K562 (cell line): ENCODE data around the gene STRADB.

ENCODE experiments used
- BMI1 ChIP-seq: fragments of 150-350 bp; IDR thresholded peaks from 2 replicates; pipeline ENCODE4 v1.6.1; 2014; ENCODE audit warnings: low read length
- GTF2F1 ChIP-seq: IDR thresholded peaks from 2 replicates; pipeline ENCODE4 v1.6.1; 2011; ENCODE audit warnings: low read depth, low read length, improper control_type of control experiment
- JUN ChIP-seq, 2 experiments: sonication (generic) in 1 of 2; formaldehyde crosslinking in 1 of 2; IDR thresholded peaks; 2 replicates each; pipeline versions ENCODE4 v1.6.1 to v1.8.0; 2012 to 2022; ENCODE audit warnings: borderline replicate concordance in 2 of 2, mild to moderate bottlenecking in 2 of 2, improper control_type of control experiment in 1 of 2, low read depth in 1 of 2, low read length in 1 of 2, missing genetic modification reagents in 1 of 2
- POLR2A ChIP-seq: fragments of 450-650 bp; conservative IDR thresholded peaks from 2 replicates; pipeline ENCODE4 v1.6.1; 2016
- RAD21 ChIP-seq, 2 experiments: fragments of 250-450 bp in 1 of 2; fragments of 450-650 bp in 1 of 2; sonication (Bioruptor Pico) in 1 of 2; formaldehyde crosslinking in 1 of 2; IDR thresholded peaks in 1 of 2; conservative IDR thresholded peaks in 1 of 2; 2 replicates each; pipeline versions ENCODE4 v1.4.0 to v1.8.0; 2020 to 2022; ENCODE audit warnings: mild to moderate bottlenecking in 2 of 2, moderate library complexity in 1 of 2
- SAFB ChIP-seq: fragments of 200-400 bp; formaldehyde crosslinking; IDR thresholded peaks from 2 replicates; pipeline ENCODE4 v1.6.1; 2017; ENCODE audit warnings: low read depth, low read length, borderline replicate concordance
- SMAD1 ChIP-seq: fragments of 150-350 bp; IDR thresholded peaks from 2 replicates; pipeline ENCODE4 v1.6.1; 2014; ENCODE audit warnings: low read length, low read depth; ENCODE audit not compliant: partially characterized antibody
- SMAD4 ChIP-seq: fragments of 250-450 bp; sonication (Bioruptor Pico); conservative IDR thresholded peaks from 2 replicates; pipeline ENCODE4 v1.8.0; 2021; ENCODE audit warnings: inconsistent platforms, mild to moderate bottlenecking, moderate library complexity
- YBX1 ChIP-seq: fragments of 450-650 bp; IDR thresholded peaks from 2 replicates; pipeline ENCODE4 v1.7.1; 2016; ENCODE audit warnings: mild to moderate bottlenecking
- YY1 ChIP-seq, 3 experiments: IDR thresholded peaks; 2 replicates each; pipeline ENCODE4 v1.6.1; 2011; ENCODE audit warnings: low read length in 2 of 3, mild to moderate bottlenecking in 2 of 3, moderate library complexity in 2 of 3, borderline replicate concordance in 1 of 3, control low read depth in 1 of 3, low read depth in 1 of 3; ENCODE audit not compliant: insufficient read depth in 3 of 3, insufficient replicate concordance in 2 of 3, control insufficient read depth in 1 of 3, insufficient read length in 1 of 3; ENCODE audit errors: extremely low read depth in 1 of 3
- TF ChIP-seq, protein P1 (sequence below), 3 experiments: IDR thresholded peaks in 2 of 3; conservative IDR thresholded peaks in 1 of 3; 2 replicates each; pipeline ENCODE4 v1.5.1; 2011 to 2012; ENCODE audit warnings: low read length in 3 of 3, mild to moderate bottlenecking in 3 of 3, control low read depth in 2 of 3, improper control_type of control experiment in 1 of 3, inconsistent platforms in 1 of 3, low read depth in 1 of 3, mixed read lengths in 1 of 3, moderate library complexity in 1 of 3; ENCODE audit not compliant: insufficient read depth in 2 of 3
- TF ChIP-seq, protein P2 (sequence below): sonication (generic); IDR thresholded peaks from 2 replicates; pipeline ENCODE4 v1.6.1; 2016
- TF ChIP-seq, protein P3 (sequence below), 2 experiments: IDR thresholded peaks; 2 replicates each; pipeline ENCODE4 v1.6.1; 2011; ENCODE audit warnings: borderline replicate concordance in 1 of 2, control low read depth in 1 of 2, low read depth in 1 of 2, low read length in 1 of 2, mild to moderate bottlenecking in 1 of 2, mixed read lengths in 1 of 2, moderate library complexity in 1 of 2; ENCODE audit not compliant: insufficient read depth in 1 of 2, insufficient read length in 1 of 2, poor library complexity in 1 of 2, severe bottlenecking in 1 of 2; ENCODE audit errors: extremely low read depth in 1 of 2

DNA sequence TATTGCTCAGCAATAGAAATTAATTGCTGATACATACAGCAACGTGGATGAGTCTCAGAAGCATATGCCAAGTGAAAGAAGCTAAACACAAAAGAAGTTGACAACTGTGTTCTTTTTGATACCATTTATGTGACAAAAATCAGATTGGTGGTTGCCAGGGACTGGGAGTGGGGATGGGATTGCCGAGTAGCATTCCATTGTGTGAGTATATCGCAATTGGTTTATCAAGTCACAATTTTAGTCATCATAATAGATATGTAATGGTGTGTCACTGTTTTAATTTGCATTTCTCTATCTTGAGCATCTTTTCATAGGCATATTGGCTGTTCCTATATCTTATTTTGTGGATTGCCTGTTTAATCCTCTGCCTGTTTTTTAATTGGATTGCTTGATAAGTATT, 20.9 kb downstream of the STRADB start:
- no peak for TF ChIP-seq YBX1
- no peak for TF ChIP-seq BMI1
- TF ChIP-seq YY1 (IDR thresholded peaks at IDR 0.05; ENCODE audit: borderline replicate concordance in 1 of 3, control insufficient read depth in 1 of 3, extremely low read depth in 1 of 3, insufficient read depth in 3 of 3, insufficient read length in 1 of 3, insufficient replicate concordance in 2 of 3, low read depth in 1 of 3, low read length in 2 of 3), result no peak
- TF ChIP-seq, protein P1, sequence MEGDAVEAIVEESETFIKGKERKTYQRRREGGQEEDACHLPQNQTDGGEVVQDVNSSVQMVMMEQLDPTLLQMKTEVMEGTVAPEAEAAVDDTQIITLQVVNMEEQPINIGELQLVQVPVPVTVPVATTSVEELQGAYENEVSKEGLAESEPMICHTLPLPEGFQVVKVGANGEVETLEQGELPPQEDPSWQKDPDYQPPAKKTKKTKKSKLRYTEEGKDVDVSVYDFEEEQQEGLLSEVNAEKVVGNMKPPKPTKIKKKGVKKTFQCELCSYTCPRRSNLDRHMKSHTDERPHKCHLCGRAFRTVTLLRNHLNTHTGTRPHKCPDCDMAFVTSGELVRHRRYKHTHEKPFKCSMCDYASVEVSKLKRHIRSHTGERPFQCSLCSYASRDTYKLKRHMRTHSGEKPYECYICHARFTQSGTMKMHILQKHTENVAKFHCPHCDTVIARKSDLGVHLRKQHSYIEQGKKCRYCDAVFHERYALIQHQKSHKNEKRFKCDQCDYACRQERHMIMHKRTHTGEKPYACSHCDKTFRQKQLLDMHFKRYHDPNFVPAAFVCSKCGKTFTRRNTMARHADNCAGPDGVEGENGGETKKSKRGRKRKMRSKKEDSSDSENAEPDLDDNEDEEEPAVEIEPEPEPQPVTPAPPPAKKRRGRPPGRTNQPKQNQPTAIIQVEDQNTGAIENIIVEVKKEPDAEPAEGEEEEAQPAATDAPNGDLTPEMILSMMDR (IDR thresholded peaks at IDR 0.05 in 2 of 3, conservative IDR thresholded peaks at IDR 0.05 in 1 of 3; ENCODE audit: insufficient read depth in 2 of 3, low read depth in 1 of 3, low read length in 3 of 3), result no peak
- TF ChIP-seq RAD21 (CRISPR knock-in tag; conservative IDR thresholded peaks at IDR 0.05 in 1 of 2, IDR thresholded peaks at IDR 0.05 in 1 of 2), result no peak
- TF ChIP-seq SMAD1, result no peak
- no peak for TF ChIP-seq SMAD4 (CRISPR knock-in tag)
- TF ChIP-seq JUN (IDR thresholded peaks at IDR 0.05; ENCODE audit: borderline replicate concordance, low read depth, low read length), result no peak
- TF ChIP-seq JUN (CRISPR knock-in tag; IDR thresholded peaks at IDR 0.05; ENCODE audit: borderline replicate concordance), result no peak
- TF ChIP-seq POLR2A, result no peak
- TF ChIP-seq SAFB, result no peak
- no peak for TF ChIP-seq GTF2F1
- TF ChIP-seq, protein P2, sequence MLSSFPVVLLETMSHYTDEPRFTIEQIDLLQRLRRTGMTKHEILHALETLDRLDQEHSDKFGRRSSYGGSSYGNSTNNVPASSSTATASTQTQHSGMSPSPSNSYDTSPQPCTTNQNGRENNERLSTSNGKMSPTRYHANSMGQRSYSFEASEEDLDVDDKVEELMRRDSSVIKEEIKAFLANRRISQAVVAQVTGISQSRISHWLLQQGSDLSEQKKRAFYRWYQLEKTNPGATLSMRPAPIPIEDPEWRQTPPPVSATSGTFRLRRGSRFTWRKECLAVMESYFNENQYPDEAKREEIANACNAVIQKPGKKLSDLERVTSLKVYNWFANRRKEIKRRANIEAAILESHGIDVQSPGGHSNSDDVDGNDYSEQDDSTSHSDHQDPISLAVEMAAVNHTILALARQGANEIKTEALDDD, result no peak
- TF ChIP-seq, protein P3, sequence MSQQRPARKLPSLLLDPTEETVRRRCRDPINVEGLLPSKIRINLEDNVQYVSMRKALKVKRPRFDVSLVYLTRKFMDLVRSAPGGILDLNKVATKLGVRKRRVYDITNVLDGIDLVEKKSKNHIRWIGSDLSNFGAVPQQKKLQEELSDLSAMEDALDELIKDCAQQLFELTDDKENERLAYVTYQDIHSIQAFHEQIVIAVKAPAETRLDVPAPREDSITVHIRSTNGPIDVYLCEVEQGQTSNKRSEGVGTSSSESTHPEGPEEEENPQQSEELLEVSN (IDR thresholded peaks at IDR 0.05; ENCODE audit: borderline replicate concordance in 1 of 2, extremely low read depth in 1 of 2, insufficient read depth in 1 of 2, insufficient read length in 1 of 2, low read depth in 1 of 2, low read length in 1 of 2, poor library complexity in 1 of 2, severe bottlenecking in 1 of 2), result no peak
